ENCODE data around the gene MICAL2.

The MICAL2 gene

DNA sequence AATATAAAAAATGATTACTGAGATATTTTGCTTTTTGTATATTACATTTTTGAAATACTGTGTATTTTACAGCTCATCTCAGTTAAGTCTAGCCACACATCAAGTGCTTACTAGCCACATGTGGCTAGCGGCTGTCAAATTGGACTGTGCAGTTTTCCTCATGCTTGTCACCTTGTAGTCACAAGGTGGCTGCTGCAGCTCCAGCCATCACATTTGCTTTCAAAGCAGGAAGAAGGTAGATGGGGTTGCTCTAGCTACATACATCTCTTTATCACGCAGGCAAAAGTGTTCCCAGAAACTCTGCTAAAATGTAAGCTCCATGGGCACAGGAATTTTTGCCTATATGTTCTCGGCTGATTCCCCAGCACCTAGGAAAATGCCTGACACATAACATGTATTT, 61.5 kb downstream of the MICAL2 start:
- no peak for DNase-seq (ENCODE audit: low read depth, low spot score)

DNA sequence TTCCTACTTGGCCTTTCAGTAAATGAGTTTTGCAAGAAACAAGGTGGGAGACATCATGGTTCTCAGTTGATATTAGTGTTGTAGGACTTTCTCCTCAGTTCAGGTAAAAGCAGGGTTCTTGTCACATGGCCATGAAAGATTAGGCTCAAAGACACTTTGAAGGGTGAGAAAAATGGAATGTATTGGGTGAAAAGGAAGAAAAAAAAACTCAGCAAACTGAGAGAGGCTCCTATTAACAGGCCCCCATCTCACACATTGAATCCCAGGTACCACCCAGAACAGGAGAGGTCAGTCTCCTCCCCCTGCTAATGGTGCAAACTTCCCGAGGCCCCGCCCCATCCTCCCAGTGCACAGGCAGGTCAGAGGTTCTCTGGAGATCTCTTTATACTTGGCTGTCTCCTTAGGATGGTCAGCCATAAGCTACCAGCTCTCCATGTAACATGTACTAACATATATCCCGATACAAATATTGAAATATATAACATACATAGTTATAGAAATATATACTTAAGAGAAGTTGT, 62.2 kb downstream of the MICAL2 start:
- DNase-seq (ENCODE audit: low read depth, low spot score) = no peak

DNA sequence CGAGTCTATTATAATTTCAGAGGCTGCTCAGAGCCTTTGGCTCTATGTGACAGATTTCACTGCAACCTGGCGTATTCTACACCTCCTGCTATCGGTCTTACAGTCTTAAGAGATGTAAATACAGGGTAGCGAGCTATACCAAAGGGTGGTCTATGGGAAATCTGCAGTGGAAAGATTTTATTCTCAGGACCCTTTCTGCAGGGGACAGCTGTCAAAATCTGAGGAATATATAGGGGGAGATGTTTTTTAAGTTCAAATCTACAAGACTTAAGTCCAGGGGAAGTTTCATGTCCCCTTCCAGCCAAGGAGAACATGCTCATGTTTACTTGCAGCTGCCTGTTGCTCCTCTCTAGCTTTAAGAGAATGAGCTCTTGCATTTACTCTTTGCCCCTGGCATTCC, 62.7 kb downstream of the MICAL2 start:
- DNase-seq (ENCODE audit: low read depth, low spot score) = no peak

DNA sequence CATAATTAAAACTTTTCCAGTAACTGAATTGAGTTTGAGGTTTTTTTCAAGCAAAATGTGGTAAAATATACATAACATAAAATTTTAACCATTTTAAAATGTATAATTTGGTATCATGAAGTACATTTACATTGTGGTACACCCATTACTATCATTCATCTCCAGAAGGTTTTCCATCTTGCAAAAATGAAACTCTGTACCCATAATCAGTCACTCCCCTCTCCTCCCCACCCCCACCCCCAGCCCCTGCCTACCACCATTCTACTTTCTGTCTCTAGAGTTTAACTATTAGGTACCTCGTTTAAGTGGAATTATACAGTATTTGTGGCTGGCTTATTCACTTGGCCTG, 63.7 kb downstream of the MICAL2 start:
- DNase-seq (ENCODE audit: low read depth, low spot score) = no peak

DNA sequence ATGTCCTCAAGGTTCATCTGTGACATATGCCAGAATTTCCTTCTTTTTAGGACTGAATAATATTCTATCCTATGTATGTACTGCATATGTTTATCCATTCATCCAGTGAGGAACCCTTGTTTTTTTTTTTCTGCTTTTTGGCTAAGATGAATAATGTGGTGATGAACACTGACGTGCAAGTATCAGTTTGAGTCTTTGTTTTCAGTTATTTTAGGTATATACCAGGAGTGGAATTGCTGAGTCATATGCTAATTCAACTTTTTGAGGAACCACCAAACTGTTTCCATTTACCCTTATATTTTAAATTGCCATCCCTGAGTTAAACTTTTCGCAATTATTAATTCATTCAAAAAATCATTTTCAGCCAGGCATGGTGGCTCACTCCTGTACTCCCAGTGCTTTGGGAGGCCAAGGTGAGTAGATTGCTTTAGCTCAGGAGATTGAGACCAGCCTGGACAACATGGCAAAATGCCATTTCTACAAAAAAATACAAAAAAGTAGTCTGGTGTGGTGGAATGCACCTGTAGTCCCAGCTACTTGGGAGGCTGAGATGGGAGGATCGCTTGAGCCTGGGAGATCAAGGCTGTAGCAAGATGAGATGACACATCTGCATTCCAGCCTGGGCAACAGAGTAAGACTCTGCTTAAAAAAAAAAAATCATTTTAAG, 64.2 kb downstream of the MICAL2 start:
- DNase-seq (ENCODE audit: low read depth, low spot score) = no peak

DNA sequence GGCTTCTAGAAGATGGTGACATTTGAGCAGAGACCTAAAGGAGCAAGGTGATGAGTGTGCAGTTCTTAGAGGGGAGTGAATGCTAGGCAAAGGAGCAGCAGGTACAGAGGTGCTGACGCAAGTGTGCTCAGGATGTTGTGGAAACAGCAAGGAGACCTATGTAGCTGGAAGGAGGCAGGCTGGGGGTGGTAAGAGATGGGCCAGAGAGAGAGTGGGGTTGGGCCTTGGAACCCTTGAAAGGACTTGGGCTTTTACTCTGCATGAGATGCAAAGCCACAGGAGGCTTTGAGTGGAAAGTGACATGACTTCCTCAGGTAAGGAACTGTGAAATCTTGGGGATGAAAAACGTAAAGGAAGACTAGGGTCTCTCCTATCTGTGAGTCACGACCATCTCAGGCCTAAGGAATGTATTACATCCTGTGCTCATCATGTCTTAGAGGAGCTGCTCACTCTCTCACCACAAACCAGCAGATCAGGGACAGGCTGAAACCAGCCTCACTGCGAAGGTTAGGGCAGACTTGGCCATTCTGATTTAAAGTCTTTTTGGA, 65.4 kb downstream of the MICAL2 start:
- DNase-seq (ENCODE audit: low read depth, low spot score) = peak; percentile 81

DNA sequence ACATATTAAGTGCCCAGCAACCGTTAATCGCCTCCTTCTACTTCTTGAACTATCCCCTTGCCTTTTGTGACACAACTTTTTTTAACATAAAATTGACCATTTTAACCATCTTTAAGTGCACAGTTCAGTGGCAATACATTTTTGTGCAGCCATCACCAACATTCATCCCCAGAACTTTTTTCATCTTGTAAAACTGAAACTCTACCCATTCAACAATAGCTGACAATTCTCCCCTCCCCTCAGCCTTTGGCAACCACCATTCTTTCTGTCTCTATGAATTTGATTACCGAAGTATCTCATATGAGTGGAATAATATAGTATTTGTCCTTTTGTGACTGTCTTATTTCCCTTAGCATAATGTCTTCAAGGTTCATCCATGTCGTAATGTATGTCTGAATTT, 66.0 kb downstream of the MICAL2 start:
- DNase-seq (ENCODE audit: low read depth, low spot score) = no peak

DNA sequence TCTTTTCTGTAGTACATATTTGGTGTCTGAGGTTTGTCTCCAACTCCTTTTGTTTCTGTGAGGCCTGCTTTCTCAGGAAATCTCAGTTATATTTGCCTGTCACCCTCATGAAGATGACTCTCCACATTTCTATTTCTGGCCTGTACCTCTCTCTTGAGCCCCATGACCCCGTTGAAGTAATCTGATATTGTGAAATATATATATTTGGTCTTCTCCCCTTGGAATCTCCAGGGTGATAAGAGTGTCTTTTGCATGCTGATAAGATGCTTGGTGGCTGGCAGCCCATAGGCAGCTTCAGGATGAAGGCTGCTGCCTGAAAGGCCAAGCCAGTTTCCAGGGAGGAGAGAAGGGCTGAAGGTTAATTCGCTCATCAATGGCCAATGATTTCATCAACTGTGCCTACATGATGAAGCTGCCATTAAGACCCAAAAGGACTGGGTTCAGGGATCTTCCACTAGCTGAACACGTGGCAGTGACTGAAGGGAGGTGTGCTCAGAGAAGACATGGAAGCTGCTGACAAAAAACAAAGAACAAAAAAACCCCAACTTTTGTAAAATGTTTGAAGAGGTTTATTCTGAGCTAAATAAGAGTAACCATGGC, 67.4 kb downstream of the MICAL2 start:
- DNase-seq (ENCODE audit: low read depth, low spot score) = no peak

DNA sequence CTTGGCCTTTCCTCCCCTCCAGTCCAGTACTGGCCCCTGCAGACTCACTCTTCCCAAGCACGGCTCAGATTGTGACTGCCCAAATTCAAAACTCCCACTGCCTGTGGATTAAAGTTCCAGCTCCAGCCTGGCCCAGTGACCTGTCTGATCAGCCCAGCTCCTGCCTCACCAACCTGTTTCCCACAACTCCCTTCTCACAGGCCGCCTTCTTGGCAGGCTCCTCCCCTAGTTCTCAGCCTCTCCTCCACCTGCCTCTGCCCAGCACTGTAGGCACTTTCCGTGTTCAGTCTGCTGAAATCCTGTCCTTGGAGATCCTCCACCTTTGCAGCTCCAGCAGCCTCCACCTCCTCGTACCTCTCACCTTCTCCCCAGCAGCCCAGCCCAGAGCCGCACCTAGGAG, 68.6 kb downstream of the MICAL2 start:
- no peak for DNase-seq (ENCODE audit: low read depth, low spot score)

DNA sequence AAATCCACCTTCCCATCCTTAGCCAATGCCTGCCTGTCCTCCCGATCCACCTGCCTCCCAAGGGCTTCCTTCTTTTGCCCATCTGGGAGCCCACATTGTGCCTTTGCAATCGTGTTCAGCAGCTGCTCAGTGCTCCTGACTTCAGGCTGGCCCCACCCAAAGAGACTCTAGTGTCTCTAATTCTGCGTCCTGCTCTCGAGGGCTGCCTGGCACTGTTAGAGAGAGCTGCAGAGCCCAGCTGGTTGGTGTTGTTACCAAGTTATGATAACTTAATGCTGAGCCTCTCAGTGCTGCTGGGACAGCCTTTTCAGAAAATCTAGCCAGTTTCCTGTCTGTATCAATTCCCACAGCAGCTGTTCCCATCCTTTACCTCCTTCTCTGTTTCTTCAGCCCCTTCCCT, 69.1 kb downstream of the MICAL2 start:
- no peak for DNase-seq (ENCODE audit: low read depth, low spot score)

DNA sequence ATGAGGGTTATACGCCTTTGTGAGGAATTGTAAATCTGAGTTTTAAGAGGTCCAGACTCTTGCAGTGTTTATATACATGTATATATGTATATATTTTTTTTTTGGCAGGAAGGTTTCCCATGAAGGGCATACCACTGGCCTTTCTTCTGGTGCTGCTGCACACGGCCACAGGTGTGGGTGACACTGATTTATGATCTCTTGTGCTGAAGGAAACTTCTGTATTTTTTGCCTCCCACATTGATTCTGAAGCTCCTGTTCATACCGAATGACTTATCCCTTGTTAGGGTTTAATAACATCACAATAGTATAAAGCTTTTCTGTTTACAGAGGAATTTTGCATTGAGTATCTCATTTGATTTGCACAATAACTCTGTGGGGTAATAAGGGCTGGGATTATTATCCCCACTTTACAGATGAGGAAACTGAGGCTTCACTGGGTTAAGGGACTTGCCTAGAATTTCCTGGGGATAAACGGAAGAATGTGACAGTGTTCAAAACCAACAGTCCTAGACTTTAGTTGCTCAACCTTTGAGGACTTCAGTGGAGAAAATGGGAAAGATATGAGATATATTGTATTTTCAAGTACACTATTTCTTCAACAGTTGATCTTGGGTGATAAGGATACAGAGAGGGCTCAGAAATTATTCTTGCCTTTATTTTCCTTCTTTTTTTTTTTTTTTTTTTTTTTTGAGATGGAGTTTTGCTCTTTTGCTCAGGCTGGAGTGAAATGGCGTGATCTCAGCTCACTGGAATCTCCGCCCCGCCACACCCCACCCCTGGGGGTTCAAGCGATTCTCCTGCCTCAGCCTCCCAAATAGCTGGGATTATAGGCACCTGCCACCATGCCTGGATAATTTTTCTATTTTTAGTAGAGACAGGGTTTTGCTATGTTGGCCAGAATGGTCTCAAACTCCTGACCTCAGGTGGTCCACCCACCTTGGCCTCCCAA, 70.1 kb downstream of the MICAL2 start:
- DNase-seq (ENCODE audit: low read depth, low spot score) = no peak

DNA sequence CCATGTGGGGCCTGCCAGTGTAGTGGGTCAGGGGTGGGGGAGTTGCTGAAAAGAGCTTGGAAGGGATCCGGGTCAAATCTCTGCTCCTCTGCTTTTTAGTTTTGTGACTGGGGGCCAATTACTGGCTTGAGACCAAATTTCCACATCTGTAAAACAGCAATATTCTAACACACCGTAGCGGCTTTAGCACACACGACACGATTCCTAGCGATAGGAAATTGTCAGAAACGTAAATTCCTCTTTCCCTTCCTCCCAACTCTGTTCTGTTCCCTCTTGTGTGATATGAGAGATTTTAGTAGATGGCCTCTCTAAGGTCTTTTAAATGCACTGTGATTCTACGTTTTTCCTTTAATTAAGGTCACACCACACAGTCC, 71.9 kb downstream of the MICAL2 start:
- DNase-seq (ENCODE audit: low read depth, low spot score) = no peak

DNA sequence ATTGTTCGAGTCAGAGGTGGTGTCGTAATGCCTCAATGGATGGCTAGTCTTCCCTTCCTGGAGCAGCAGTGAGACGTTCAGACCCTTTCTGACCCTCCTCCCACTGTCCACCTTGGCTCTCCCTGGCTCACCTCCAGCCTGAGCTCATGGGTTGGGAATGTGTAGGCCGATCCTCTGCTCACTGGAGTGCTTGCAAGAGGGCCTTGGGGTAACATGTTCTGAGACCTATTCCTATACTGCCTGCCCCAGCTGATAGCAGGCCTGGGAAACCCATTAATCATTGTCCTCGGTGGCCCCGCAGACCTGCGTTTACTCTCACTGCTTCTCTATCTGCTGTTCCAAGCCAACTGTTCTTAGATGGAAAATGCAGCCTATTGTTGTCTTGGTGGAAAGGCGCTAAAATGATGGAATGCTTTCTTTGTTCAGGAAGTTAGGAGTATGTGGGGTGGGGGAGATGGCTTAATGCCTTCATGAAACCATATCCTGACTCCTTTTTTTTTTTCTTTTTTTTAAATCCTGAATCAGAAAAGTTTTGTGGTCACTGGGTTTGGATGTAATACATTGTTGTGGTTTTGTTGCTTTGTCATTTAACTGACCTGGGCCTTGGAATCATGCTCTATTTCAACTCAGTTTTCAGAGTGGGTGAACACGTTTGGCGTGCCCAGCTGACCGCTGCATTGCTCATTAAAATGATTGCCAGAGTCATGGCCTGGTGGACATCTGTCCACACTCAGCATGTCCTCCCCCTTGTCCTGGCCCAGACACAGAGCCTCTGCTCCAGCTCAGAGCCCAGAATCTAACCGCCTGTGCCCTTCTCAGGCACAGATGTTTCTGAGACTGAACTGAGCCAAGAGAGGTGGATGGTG, 72.5 kb downstream of the MICAL2 start:
- peak; percentile 97 for DNase-seq (ENCODE audit: low read depth, low spot score)

DNA sequence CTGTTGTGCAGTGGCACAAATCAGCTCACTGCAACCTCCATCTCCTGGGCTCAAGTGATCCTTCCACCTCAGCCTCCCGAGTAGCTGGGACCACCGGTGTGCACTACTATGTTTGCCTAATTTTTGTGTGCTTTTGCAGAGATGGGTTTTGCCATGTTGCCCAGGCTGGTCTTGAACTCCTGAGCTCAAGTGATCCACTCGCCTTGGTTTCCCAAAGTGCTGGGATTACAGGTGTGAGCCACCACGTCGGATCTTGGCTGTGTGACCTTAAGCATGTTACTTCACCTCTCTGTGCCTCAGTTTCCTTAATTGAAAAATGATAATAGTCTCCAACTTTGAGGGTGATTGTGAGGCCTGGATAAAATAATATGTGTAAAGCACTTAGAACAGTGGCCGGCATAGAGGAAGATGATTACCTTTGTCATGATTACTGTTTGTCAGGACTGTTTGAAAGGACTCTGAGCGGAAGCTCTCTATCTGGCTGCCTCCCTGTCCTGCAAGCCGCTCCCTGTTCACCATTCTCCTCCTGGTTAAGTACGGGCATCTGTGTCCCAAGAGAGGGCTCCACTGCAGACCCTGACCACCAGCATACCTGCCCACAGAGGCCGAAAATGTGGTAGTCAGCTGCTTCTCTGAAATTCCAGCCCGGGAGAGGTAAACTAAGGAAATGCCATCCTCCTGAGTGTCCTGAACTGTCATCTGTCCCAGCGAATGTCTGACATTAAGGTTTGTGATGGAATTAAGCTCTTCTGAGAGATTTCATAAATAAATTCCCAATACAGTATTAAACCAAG, 73.6 kb downstream of the MICAL2 start:
- no peak for DNase-seq (ENCODE audit: low read depth, low spot score)

DNA sequence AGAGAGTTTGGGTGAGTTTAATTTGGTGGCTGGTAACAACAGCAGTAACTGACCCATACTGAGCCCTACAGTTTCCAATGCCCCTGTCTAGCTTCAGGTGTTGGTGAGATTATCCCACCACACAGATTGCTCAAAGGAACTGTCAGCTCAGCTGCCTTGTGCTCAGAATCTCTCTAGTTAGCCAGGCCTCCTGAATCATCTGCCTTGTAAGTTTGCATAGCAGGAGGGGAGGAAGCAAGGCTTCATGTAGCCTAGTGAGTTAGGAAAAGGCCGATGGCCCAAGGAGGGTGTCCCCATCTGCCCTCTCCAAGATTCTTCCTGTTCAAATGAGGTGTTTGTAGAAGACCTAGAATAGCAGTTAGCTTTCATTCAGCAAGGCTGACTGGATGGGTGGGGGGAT, 74.3 kb downstream of the MICAL2 start:
- no peak for DNase-seq (ENCODE audit: low read depth, low spot score)

DNA sequence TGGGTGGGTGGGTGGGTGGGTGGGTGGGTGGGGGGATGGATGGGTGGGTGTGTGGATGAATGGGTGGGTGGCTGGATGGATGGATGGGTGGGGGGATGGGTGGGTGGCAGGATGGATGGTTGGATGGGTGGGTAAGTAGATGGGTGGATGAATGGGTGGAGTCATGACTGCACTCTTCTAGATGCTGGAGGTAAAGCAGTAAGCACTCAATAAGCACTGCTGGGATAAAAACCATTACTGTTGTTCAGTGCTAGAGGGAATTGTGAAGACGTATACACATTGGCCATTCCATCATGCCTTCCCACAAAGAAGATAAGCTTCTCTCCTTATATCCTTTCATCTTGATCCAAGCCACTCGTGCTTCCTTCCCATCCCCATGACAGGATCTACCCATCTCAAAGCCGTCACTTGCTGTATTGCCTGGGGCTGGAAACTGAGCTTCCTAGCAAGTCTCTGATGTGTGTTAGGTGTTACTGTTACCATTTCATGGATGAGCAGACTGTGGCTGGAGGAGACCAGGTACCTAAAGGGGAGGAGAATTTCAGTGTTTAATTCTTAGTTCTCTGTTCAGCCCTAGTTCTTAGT, 74.8 kb downstream of the MICAL2 start:
- no peak for DNase-seq (ENCODE audit: low read depth, low spot score)

DNA sequence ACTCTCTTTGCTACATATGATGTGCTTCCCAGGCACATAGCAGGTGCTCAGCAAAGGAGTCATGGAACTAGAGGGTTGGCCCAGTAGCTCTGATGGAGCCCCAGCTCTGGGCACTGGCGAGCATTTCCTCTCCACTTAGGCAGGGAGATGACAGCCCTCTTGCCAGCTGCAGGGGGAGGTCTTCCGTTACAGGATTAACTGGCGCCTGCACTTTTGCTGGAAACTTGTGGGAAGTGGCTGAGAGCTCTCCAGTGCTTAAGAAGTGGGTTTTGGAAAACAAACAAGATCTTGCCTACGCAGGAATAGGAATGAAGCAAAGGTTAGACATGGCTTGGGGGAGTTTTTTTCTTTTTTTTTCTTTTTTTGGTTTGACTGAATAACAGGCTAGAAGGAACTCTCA, 75.5 kb downstream of the MICAL2 start:
- DNase-seq (ENCODE audit: low read depth, low spot score) = peak; percentile 89

DNA sequence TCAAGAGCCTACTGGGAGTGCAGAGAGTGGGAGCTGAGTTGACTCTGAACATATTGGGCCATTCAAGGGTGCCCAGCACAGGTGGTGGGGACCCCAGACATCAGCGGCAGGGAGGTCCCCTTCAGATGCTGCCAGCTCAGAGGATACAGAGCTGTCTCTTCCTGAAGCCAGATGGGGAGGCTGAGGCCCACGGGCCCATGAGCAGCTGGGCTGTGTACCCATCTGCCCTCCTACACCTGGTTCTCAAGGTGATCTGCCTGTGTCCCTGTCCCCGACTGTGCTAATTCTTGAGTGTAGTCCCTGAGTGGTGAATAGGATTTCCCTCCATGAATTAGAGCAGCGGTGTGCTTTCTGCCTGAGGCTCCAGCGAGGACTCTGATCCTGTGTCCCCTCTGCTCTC, 76.3 kb downstream of the MICAL2 start:
- DNase-seq (ENCODE audit: low read depth, low spot score) = no peak

DNA sequence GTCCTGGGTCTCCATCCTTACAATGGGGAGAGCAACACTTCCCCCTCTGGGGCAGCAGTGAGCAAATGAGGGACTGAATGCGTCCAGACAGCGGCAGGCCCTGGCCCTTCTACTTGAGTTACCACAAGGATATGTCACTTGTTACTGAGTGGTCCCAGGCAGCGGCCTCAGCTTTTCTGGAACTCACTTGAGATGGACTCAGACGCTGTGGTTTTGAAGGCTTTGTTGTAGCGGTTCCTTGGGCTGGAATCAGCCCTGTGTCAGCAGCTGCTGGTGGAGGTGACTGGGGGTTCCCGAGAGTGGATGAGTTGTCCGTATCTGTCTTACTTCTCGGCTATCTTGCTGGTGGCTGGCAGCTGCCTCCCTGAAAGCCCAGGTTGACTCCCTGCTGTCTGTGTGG, 77.0 kb downstream of the MICAL2 start:
- DNase-seq (ENCODE audit: low read depth, low spot score) = peak; percentile 86
